Measurements from ENCODE around the gene NLGN1. TPM values are rescaled to one million over a fixed set of nuclear protein-coding genes. Genes with fewer than 3 reads are reported as not detected.

Gene NLGN1
- total RNA-seq, 4 donors from 2014 or later, result 2.2 to 5.8 (median 3.0) TPM

- TF ChIP-seq POLR2AphosphoS5 (IDR thresholded peaks at IDR 0.05) (no peak), CTCF (IDR thresholded peaks at IDR 0.05) (no peak), POLR2A (IDR thresholded peaks at IDR 0.05) (no peak), EP300 (IDR thresholded peaks at IDR 0.05) (no peak)
- Histone ChIP-seq H3K27me3 (no peaks in the 10 kb centered on the region), H3K27ac (no peak overlapping the region), H3K4me3 (no peak overlapping the region), H3K9me3 (no peaks in the 10 kb centered on the region), H3K36me3 (no peaks in the 10 kb centered on the region), H3K4me1 (no peaks in the 10 kb centered on the region)
- no peak for DNase-seq (ENCODE audit: low spot score in 2 of 2)
- WGBS, result 93% methylated on average over 1 of the region's 1 CpG
Observed at GRCh38 chr3:173699353-173699752, 301.8 kb downstream of the NLGN1 start.

GRCh38 chr3:173700336-173700735 is 302.8 kb downstream of the NLGN1 start:
- no peak for DNase-seq (ENCODE audit: low spot score in 2 of 2)
- Histone ChIP-seq H3K36me3 (no peaks in the 10 kb centered on the region), H3K4me1 (no peaks in the 10 kb centered on the region), H3K4me3 (no peak overlapping the region), H3K9me3 (no peaks in the 10 kb centered on the region), H3K27ac (no peak overlapping the region), H3K27me3 (no peaks in the 10 kb centered on the region)
- TF ChIP-seq POLR2A (IDR thresholded peaks at IDR 0.05) (no peak), EP300 (IDR thresholded peaks at IDR 0.05) (no peak), POLR2AphosphoS5 (IDR thresholded peaks at IDR 0.05) (no peak), CTCF (IDR thresholded peaks at IDR 0.05) (no peak)
- 91% methylated on average over 1 of the region's 1 CpG for WGBS

- Histone ChIP-seq H3K27me3 (no peaks in the 10 kb centered on the region), H3K36me3 (no peaks in the 10 kb centered on the region), H3K4me1 (no peaks in the 10 kb centered on the region), H3K27ac (no peak overlapping the region), H3K4me3 (no peak overlapping the region), H3K9me3 (no peaks in the 10 kb centered on the region)
- WGBS, result 92% methylated on average over 3 of the region's 3 CpGs
- no peak for DNase-seq (ENCODE audit: low spot score in 2 of 2)
- TF ChIP-seq CTCF (IDR thresholded peaks at IDR 0.05) (no peak), EP300 (IDR thresholded peaks at IDR 0.05) (no peak)
Observed at GRCh38 chr3:173702561-173702960, 305.0 kb downstream of the NLGN1 start.

GRCh38 chr3:173703771-173704170 is 306.2 kb downstream of the NLGN1 start:
- TF ChIP-seq POLR2AphosphoS5 (IDR thresholded peaks at IDR 0.05) (no peak), POLR2A (IDR thresholded peaks at IDR 0.05) (no peak), EP300 (IDR thresholded peaks at IDR 0.05) (no peak), CTCF (IDR thresholded peaks at IDR 0.05) (no peak)
- Histone ChIP-seq H3K4me1 (no peaks in the 10 kb centered on the region), H3K27me3 (no peaks in the 10 kb centered on the region), H3K9me3 (no peaks in the 10 kb centered on the region), H3K27ac (no peak overlapping the region), H3K4me3 (no peak overlapping the region), H3K36me3 (no peaks in the 10 kb centered on the region)
- no peak for DNase-seq (ENCODE audit: low spot score in 2 of 2)
- WGBS, result 88% methylated on average over 3 of the region's 3 CpGs

GRCh38 chr3:173706630-173707029 is 309.1 kb downstream of the NLGN1 start:
- no peak overlapping the region for H3K4me3 ChIP-seq
- H3K27me3 ChIP-seq, result no peaks in the 10 kb centered on the region
- peaks cover 3% of the 10 kb centered on the region for H3K4me1 ChIP-seq
- TF ChIP-seq POLR2AphosphoS5 (IDR thresholded peaks at IDR 0.05), result no peak
- TF ChIP-seq EP300 (IDR thresholded peaks at IDR 0.05), result no peak
- TF ChIP-seq POLR2A (IDR thresholded peaks at IDR 0.05), result no peak
- no peak for TF ChIP-seq CTCF (IDR thresholded peaks at IDR 0.05)
- 95% methylated on average over 9 of the region's 9 CpGs for WGBS
- no peaks in the 10 kb centered on the region for H3K9me3 ChIP-seq
- no peak for DNase-seq (ENCODE audit: low spot score in 2 of 2)
- H3K27ac ChIP-seq, result no peak overlapping the region
- H3K36me3 ChIP-seq, result no peaks in the 10 kb centered on the region

Measured in suprapubic skin (tissue), 4 donors.